K562 (cell line): ENCODE measurements around the gene HMGCL. TPM values are rescaled to one million over a fixed set of nuclear protein-coding genes. Genes with fewer than 3 reads are reported as not detected.

Experiments
- CAMTA2 ChIP-seq: fragments of 250-450 bp; sonication (Bioruptor Pico); conservative IDR thresholded peaks from 2 replicates; pipeline ENCODE4 v1.5.1; 2022
- EP300 ChIP-seq: IDR thresholded peaks from 2 replicates; pipeline ENCODE4 v1.6.1; 2012; ENCODE audit warnings: low read length, improper control_type of control experiment
- FOXM1 ChIP-seq, 2 experiments: fragments of 450-650 bp in 1 of 2; sonication (generic) in 1 of 2; formaldehyde crosslinking in 1 of 2; IDR thresholded peaks; 2 replicates each; pipeline versions ENCODE4 v1.6.1 to v1.9.0; 2017 to 2022; ENCODE audit warnings: low read depth in 2 of 2, mild to moderate bottlenecking in 2 of 2, missing genetic modification reagents in 1 of 2, moderate library complexity in 1 of 2
- FOXP4 ChIP-seq: sonication (generic); formaldehyde crosslinking; IDR thresholded peaks from 2 replicates; pipeline ENCODE4 v1.8.0; 2022; ENCODE audit warnings: mild to moderate bottlenecking, missing genetic modification reagents, borderline replicate concordance
- HDAC1 ChIP-seq, 2 experiments: fragments of 450-650 bp; IDR thresholded peaks; 2 replicates each; pipeline ENCODE4 v1.6.1; 2016 to 2017; ENCODE audit warnings: inconsistent platforms in 1 of 2, mild to moderate bottlenecking in 1 of 2, moderate library complexity in 1 of 2
- HIVEP1 ChIP-seq: fragments of 250-450 bp; sonication (Bioruptor Pico); IDR thresholded peaks from 2 replicates; pipeline ENCODE4 v1.4.0; 2020; ENCODE audit warnings: mild to moderate bottlenecking
- HOXB6 ChIP-seq: fragments of 250-450 bp; sonication (Bioruptor Pico); IDR thresholded peaks from 2 replicates; pipeline ENCODE4 v1.5.1; 2022; ENCODE audit warnings: mild to moderate bottlenecking, borderline replicate concordance
- KDM2B ChIP-seq: fragments of 250-450 bp; sonication (Bioruptor Pico); IDR thresholded peaks from 2 replicates; pipeline ENCODE4 v1.8.0; 2021; ENCODE audit warnings: mild to moderate bottlenecking, moderate library complexity
- KLF6 ChIP-seq: fragments of 250-450 bp; sonication (Bioruptor Pico); IDR thresholded peaks from 2 replicates; pipeline ENCODE4 v1.4.0; 2020; ENCODE audit warnings: mild to moderate bottlenecking, moderate library complexity, borderline replicate concordance
- MAFG ChIP-seq: fragments of 450-650 bp; conservative IDR thresholded peaks from 2 replicates; pipeline ENCODE4 v1.6.1; 2016; ENCODE audit warnings: missing genetic modification characterization, missing compliant biosample characterization
- MTF1 ChIP-seq: fragments of 250-450 bp; sonication (Bioruptor Pico); IDR thresholded peaks from 2 replicates; pipeline ENCODE4 v1.9.0; 2021; ENCODE audit warnings: moderate library complexity, mild to moderate bottlenecking, inconsistent platforms, borderline replicate concordance
- MXD1 ChIP-seq: fragments of 250-450 bp; sonication (Bioruptor Pico); IDR thresholded peaks from 2 replicates; pipeline ENCODE4 v1.8.0; 2021; ENCODE audit warnings: borderline replicate concordance, mild to moderate bottlenecking, moderate library complexity; ENCODE audit not compliant: poor library complexity, severe bottlenecking
- MXI1 ChIP-seq: IDR thresholded peaks from 2 replicates; pipeline ENCODE4 v1.6.1; 2011; ENCODE audit warnings: low read depth, mild to moderate bottlenecking, improper control_type of control experiment, low read length
- NRF1 ChIP-seq, 2 experiments: fragments of 450-650 bp; IDR thresholded peaks in 1 of 2; conservative IDR thresholded peaks in 1 of 2; 2 replicates each; pipeline ENCODE4 v1.6.1; 2014; ENCODE audit warnings: mild to moderate bottlenecking in 2 of 2
- OTX1 ChIP-seq: fragments of 450-650 bp; formaldehyde crosslinking; IDR thresholded peaks from 2 replicates; pipeline ENCODE4 v1.4.0; 2022; ENCODE audit warnings: mild to moderate bottlenecking
- POLR2AphosphoS5 ChIP-seq: IDR thresholded peaks from 2 replicates; pipeline ENCODE4 v1.6.1; 2011; ENCODE audit warnings: mild to moderate bottlenecking, low read depth, low read length, moderate library complexity; ENCODE audit not compliant: control insufficient read depth, insufficient read depth
- SPI1 ChIP-seq: IDR thresholded peaks from 2 replicates; pipeline ENCODE4 v1.6.1; 2011; ENCODE audit warnings: low read depth, low read length, control low read depth, borderline replicate concordance
- TOE1 ChIP-seq, 2 experiments: fragments of 450-650 bp in 1 of 2; sonication (generic) in 1 of 2; formaldehyde crosslinking in 1 of 2; IDR thresholded peaks; 2 replicates each; pipeline versions ENCODE4 v1.7.1 to v1.8.0; 2016 to 2022; ENCODE audit warnings: borderline replicate concordance in 2 of 2, mild to moderate bottlenecking in 2 of 2, antibody characterized with exemption in 1 of 2, inconsistent platforms in 1 of 2, low read depth in 1 of 2, missing genetic modification reagents in 1 of 2, moderate library complexity in 1 of 2
- ZBTB9 ChIP-seq: fragments of 450-650 bp; formaldehyde crosslinking; IDR thresholded peaks from 2 replicates; pipeline ENCODE4 v1.4.0; 2020; ENCODE audit warnings: mild to moderate bottlenecking, moderate library complexity
- ZSCAN29 ChIP-seq: fragments of 450-650 bp; IDR thresholded peaks from 2 replicates; pipeline ENCODE4 v1.6.1; 2017
- polyA plus RNA-seq, 8 experiments: library from polyadenylated mRNA; depleted of rRNA in 4 of 8; stranded (reverse) in 5 of 8; unstranded in 3 of 8; fragments of >200 nt; fragmentation: Nextera tagmentation in 2 of 8; fragmentation: Illumina TruSeq in 1 of 8; extraction: Ambion mirVana in 2 of 8; extraction: Trizol in 1 of 8; gene quantifications; 2 replicates each; pipeline versions ENCODE4 v1.2.1 to v1.2.3, GENCODE V29; 2011 to 2014; ENCODE audit warnings: inconsistent platforms in 1 of 8, missing spikeins in 1 of 8
- total RNA-seq, 7 experiments: library from RNA; depleted of rRNA in 6 of 7; stranded (reverse); fragments of >200 nt in 6 of 7; fragmentation: Illumina TruSeq in 2 of 7; extraction: Trizol in 2 of 7; gene quantifications; 2 replicates each; pipeline versions ENCODE4 v1.2.1 to v1.2.3, GENCODE V29; 2011 to 2021; ENCODE audit warnings: low replicate concordance in 1 of 7
- TF ChIP-seq, protein P1 (sequence below): sonication (generic); formaldehyde crosslinking; IDR thresholded peaks from 2 replicates; pipeline ENCODE4 v1.8.1; 2023; ENCODE audit warnings: mild to moderate bottlenecking, missing genetic modification reagents

Gene HMGCL
- total and polyA plus RNA-seq, 9 of the 15 experiments (the other 6 are each of a cell fraction or from before 2014, with no cell fraction given): 18.0 to 82.2 (median 24.2) TPM

GRCh38 chr1:23825076-23825761, at the start of gene HMGCL (continued):
- peak; percentile 92 for TF ChIP-seq POLR2AphosphoS5
- TF ChIP-seq MAFG: no peak
- TF ChIP-seq FOXM1 (IDR thresholded peaks at IDR 0.05; ENCODE audit: low read depth): no peak
- no peak; the same call in 1 of the 2 replicates for TF ChIP-seq FOXM1 (CRISPR knock-in tag; IDR thresholded peaks at IDR 0.05; ENCODE audit: low read depth)
- TF ChIP-seq OTX1 (CRISPR knock-in tag): peak; percentile 46; the same call in 1 of the 2 replicates
- no peak for TF ChIP-seq KDM2B (CRISPR knock-in tag)
- no peak for TF ChIP-seq MTF1
- TF ChIP-seq MXD1: no peak
- peak; percentile 71; the same call in 1 of the 2 replicates for TF ChIP-seq KLF6
- TF ChIP-seq ZSCAN29: no peak
- 0 out of 2 replicates have a peak, but pooled peaks have one; percentile 26 for TF ChIP-seq EP300
- peak; percentile 56; the same call in 1 of the 2 replicates for TF ChIP-seq SPI1
- peak; percentile 54; the same call in 1 of the 2 replicates for TF ChIP-seq HIVEP1 (CRISPR knock-in tag)
- TF ChIP-seq TOE1 (IDR thresholded peaks at IDR 0.05; ENCODE audit: borderline replicate concordance): peak; percentile 89; the same call in 1 of the 2 replicates
- TF ChIP-seq TOE1 (CRISPR knock-in tag; IDR thresholded peaks at IDR 0.05; ENCODE audit: borderline replicate concordance, low read depth): no peak
- TF ChIP-seq HDAC1 (IDR thresholded peaks at IDR 0.05): peak in 1 of 2 experiments; percentile 91; a peak in 2 of 4 replicates
- TF ChIP-seq HOXB6 (CRISPR knock-in tag): no peak; the same call in 1 of the 2 replicates
- TF ChIP-seq MXI1: no peak
- TF ChIP-seq, protein P1, sequence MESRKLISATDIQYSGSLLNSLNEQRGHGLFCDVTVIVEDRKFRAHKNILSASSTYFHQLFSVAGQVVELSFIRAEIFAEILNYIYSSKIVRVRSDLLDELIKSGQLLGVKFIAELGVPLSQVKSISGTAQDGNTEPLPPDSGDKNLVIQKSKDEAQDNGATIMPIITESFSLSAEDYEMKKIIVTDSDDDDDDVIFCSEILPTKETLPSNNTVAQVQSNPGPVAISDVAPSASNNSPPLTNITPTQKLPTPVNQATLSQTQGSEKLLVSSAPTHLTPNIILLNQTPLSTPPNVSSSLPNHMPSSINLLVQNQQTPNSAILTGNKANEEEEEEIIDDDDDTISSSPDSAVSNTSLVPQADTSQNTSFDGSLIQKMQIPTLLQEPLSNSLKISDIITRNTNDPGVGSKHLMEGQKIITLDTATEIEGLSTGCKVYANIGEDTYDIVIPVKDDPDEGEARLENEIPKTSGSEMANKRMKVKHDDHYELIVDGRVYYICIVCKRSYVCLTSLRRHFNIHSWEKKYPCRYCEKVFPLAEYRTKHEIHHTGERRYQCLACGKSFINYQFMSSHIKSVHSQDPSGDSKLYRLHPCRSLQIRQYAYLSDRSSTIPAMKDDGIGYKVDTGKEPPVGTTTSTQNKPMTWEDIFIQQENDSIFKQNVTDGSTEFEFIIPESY (CRISPR knock-in tag): peak; percentile 45; the same call in 1 of the 2 replicates
- peak; percentile 83; the same call in 1 of the 2 replicates for TF ChIP-seq ZBTB9
- no peak for TF ChIP-seq FOXP4
- TF ChIP-seq CAMTA2 (CRISPR knock-in tag): no peak
- TF ChIP-seq NRF1 (conservative IDR thresholded peaks at IDR 0.05 in 1 of 2, IDR thresholded peaks at IDR 0.05 in 1 of 2): peak in 1 of 2 experiments; percentile 30; a peak in 2 of 4 replicates
